IPS DF 4.7 (cell line): Measurements from ENCODE around the gene GRK5.

Experiments
- DNase-seq: peaks from one replicate; pipeline ENCODE4 v3.0.0-alpha.2; 2013; ENCODE audit warnings: low spot score; ENCODE audit errors: extremely low read depth

GRK5 gene

GRCh38 chr10:119477444-119477843 lies 270.1 kb downstream of the GRK5 start:
- DNase-seq, result no peak

- no peak for DNase-seq
Observed at GRCh38 chr10:119478111-119478802, 270.9 kb downstream of the GRK5 start.

GRCh38 chr10:119478811-119479341 lies 271.5 kb downstream of the GRK5 start:
- DNase-seq, result no peak

- DNase-seq, result peak; percentile 38
Observed at GRCh38 chr10:119479532-119479931, 272.2 kb downstream of the GRK5 start.

- no peak for DNase-seq
Observed at GRCh38 chr10:119480667-119481066, 273.3 kb downstream of the GRK5 start.

- no peak for DNase-seq
Observed at GRCh38 chr10:119481781-119482426, 274.5 kb downstream of the GRK5 start.

GRCh38 chr10:119483001-119483400 lies 275.6 kb downstream of the GRK5 start:
- DNase-seq, result no peak

- no peak for DNase-seq
Observed at GRCh38 chr10:119483839-119484238, 276.5 kb downstream of the GRK5 start.

GRCh38 chr10:119488675-119489074 lies 281.3 kb downstream of the GRK5 start:
- no peak for DNase-seq

GRCh38 chr10:119489991-119490326 lies 282.6 kb downstream of the GRK5 start:
- DNase-seq, result no peak

GRCh38 chr10:119491966-119492757 lies 284.8 kb downstream of the GRK5 start:
- DNase-seq, result no peak

GRCh38 chr10:119493155-119493554 lies 285.8 kb downstream of the GRK5 start:
- DNase-seq, result no peak

GRCh38 chr10:119494236-119495020 lies 287.1 kb downstream of the GRK5 start:
- no peak for DNase-seq

GRCh38 chr10:119495021-119495505 lies 287.7 kb downstream of the GRK5 start:
- no peak for DNase-seq

GRCh38 chr10:119495545-119495944 lies 288.2 kb downstream of the GRK5 start:
- DNase-seq, result no peak

GRCh38 chr10:119496273-119496672 lies 288.9 kb downstream of the GRK5 start:
- no peak for DNase-seq

- no peak for DNase-seq
Observed at GRCh38 chr10:119497243-119497642, 289.9 kb downstream of the GRK5 start.

- no peak for DNase-seq
Observed at GRCh38 chr10:119498889-119499676, 291.7 kb downstream of the GRK5 start.

- DNase-seq, result no peak
Observed at GRCh38 chr10:119499677-119500002, 292.3 kb downstream of the GRK5 start.

GRCh38 chr10:119500123-119500795 lies 292.9 kb downstream of the GRK5 start:
- no peak for DNase-seq
